ENCODE measurements around the gene MAEA. TPM values are rescaled to one million over a fixed set of nuclear protein-coding genes. Genes with fewer than 3 reads are reported as not detected.

Gene MAEA
- total and polyA plus RNA-seq, 2 of the 8 experiments (the other 6 are each of a cell fraction or from before 2014, with no cell fraction given) = 75.8 to 133 TPM

GRCh38 chr4:1297023-1297395 is 7.3 kb downstream of the MAEA start:
- DNase-seq (ENCODE audit: low read depth in 1 of 2, low spot score in 2 of 2) (no peak), FAIRE-seq (no peak)
- H3K9ac ChIP-seq (replicated peaks in 1 of 4; ENCODE audit: extremely low read depth in 1 of 4, low read depth in 3 of 4, low read length in 3 of 4) = no peak overlapping the region
- peaks cover 39 to 44% of the 10 kb centered on the region in 2 experiments for H4K20me1 ChIP-seq (replicated peaks in 1 of 2; ENCODE audit: control insufficient read depth in 1 of 2, insufficient read depth in 2 of 2, low read length in 2 of 2)
- ChIA-PET CTCF (ENCODE audit: partially characterized antibody) (interaction anchor here (1.0 to 1.1 kb wide), 2 partner anchors 21 to 57 kb away, joined by 3 to 4 read pairs; no protein-coding TSS in a partner anchor), POLR2A (ENCODE audit: partially characterized antibody) (interaction anchor here (0.6 to 1.0 kb wide), 2 partner anchors 50 to 55 kb away, joined by 3 to 4 read pairs; partner anchors contain the start of gene UVSSA)
- H2AFZ ChIP-seq (ENCODE audit: low read length) = no peak overlapping the region
- peak overlapping the region in 1 of 2 experiments; percentile 27; a peak in 1 of 4 replicates for H3K4me2 ChIP-seq (ENCODE audit: insufficient read depth in 1 of 2, low read depth in 2 of 2, low read length in 2 of 2)
- peak overlapping the region; percentile 34; the same call in 1 of the 2 replicates for H3K27ac ChIP-seq (ENCODE audit: low read depth, low read length)
- H4K8ac ChIP-seq (ENCODE audit: extremely low read depth, insufficient read depth, low read length) = no peak overlapping the region
- H2BK15ac ChIP-seq (ENCODE audit: low read length) = no peak overlapping the region
- H4K5ac ChIP-seq (ENCODE audit: insufficient read length, low read depth, low read length) = no peak overlapping the region
- peaks cover 25 to 96% of the 10 kb centered on the region in 2 experiments for H3K79me2 ChIP-seq (ENCODE audit: control insufficient read depth in 1 of 2, insufficient read depth in 2 of 2, low read length in 2 of 2)
- no peak overlapping the region for H2AK5ac ChIP-seq (ENCODE audit: low read depth, low read length)
- no peak overlapping the region for H2BK20ac ChIP-seq (ENCODE audit: low read length)
- no peaks in the 10 kb centered on the region; the same call in 1 of the 2 replicates for H3K23me2 ChIP-seq (ENCODE audit: low read depth, low read length)
- H3K36me3 ChIP-seq (ENCODE audit: control insufficient read depth in 2 of 4, insufficient read depth in 4 of 4, low read length in 3 of 4) = peaks cover 2 to 24% (median 3%) of the 10 kb centered on the region in 4 experiments; a peak in 6 of 8 replicates
- no peaks in the 10 kb centered on the region for H3K27me3 ChIP-seq (replicated peaks in 1 of 4; ENCODE audit: control insufficient read depth in 3 of 4, extremely low read depth in 1 of 4, insufficient read depth in 3 of 4, low read length in 3 of 4)
- no peak overlapping the region for H2BK120ac ChIP-seq (replicated peaks; ENCODE audit: low read depth, low read length)
- peak overlapping the region; percentile 19; the same call in 1 of the 2 replicates for H3K18ac ChIP-seq (ENCODE audit: extremely low read depth, low read length)
- H3K56ac ChIP-seq (replicated peaks; ENCODE audit: insufficient read length, low read depth, low read length) = no peak overlapping the region
- H3K9me3 ChIP-seq (ENCODE audit: insufficient read depth in 2 of 2, low read depth in 1 of 2, low read length in 1 of 2) = no peaks in the 10 kb centered on the region
- no peak overlapping the region for H3K4me3 ChIP-seq (ENCODE audit: extremely low read depth in 1 of 4, insufficient read depth in 2 of 4, low read depth in 3 of 4, low read length in 4 of 4)
- no peak overlapping the region for H4K91ac ChIP-seq (replicated peaks; ENCODE audit: insufficient read length, low read length)
- no peak overlapping the region; the same call in 1 of the 2 replicates for H2BK5ac ChIP-seq (ENCODE audit: low read depth, low read length)
- no peak overlapping the region for H2BK12ac ChIP-seq (ENCODE audit: low read depth, low read length)
- H3K14ac ChIP-seq (ENCODE audit: insufficient read length) = no peak overlapping the region
- 96% methylated on average over 19 of the region's 22 CpGs; no CpG with 5 or more reads in 1 of the 2 experiments for WGBS, 2 experiments (ENCODE audit: extremely low coverage in 1 of 2, insufficient coverage in 1 of 2, insufficient read length in 1 of 2, insufficient replicate concordance in 2 of 2, low coverage in 1 of 2, low lambda C conversion rate in 2 of 2, missing lambda C conversion rate in 1 of 2)
- peaks cover 3 to 30% (median 13%) of the 10 kb centered on the region in 4 experiments for H3K4me1 ChIP-seq (replicated peaks in 1 of 4; ENCODE audit: control insufficient read depth in 3 of 4, insufficient read depth in 4 of 4, low read length in 3 of 4)
- H3K4ac ChIP-seq (replicated peaks; ENCODE audit: insufficient read length, low read depth, low read length) = no peak overlapping the region
- no peak overlapping the region for H3K23ac ChIP-seq (ENCODE audit: insufficient read length)
- peaks cover 34% of the 10 kb centered on the region for H3K79me1 ChIP-seq (ENCODE audit: low read depth, low read length)

Data from H1 (cell line).